GM12878 (cell line): ENCODE measurements around the gene EYA2. TPM values are rescaled to one million over a fixed set of nuclear protein-coding genes. Genes with fewer than 3 reads are reported as not detected.
A peak's percentile ranks its signal among the peaks of the same experiment; 100 is the strongest.

ENCODE experiments used
- ATAC-seq: fragments of 200-7000 bp; cut with Tn5 transposase; 3 replicates; pipeline ENCODE4 v1.9.1; 2020; ENCODE audit warnings: mild to moderate bottlenecking, moderate library complexity
- BruUV-seq: library from RNA; stranded (reverse); fragments of 400-500 nt; replicated peaks from 2 replicates; lab custom pipeline; 2021; lab: Mats Ljungman, UMichigan
- CTCF ChIA-PET: fragments of 300-600 bp; sonication (Branson Sonifier 250); formaldehyde crosslinking; extraction: SDS; loops from one replicate; lab custom pipeline; 2021; ENCODE audit warnings: inconsistent platforms; lab: Yijun Ruan, JAX
- POLR2A ChIA-PET: fragments of 350-600 bp; formaldehyde crosslinking; extraction: SDS; loops from one replicate; lab custom pipeline; 2021; ENCODE audit warnings: inconsistent platforms; lab: Charles Lee
- RAD21 ChIA-PET: fragments of 300-600 bp; sonication (Branson Sonifier 250); formaldehyde crosslinking; loops from one replicate; lab custom pipeline; 2023; ENCODE audit warnings: antibody characterized with exemption; ENCODE audit not compliant: unreplicated experiment; lab: Charles Lee
- SMC1A ChIA-PET: fragments of 300-600 bp; sonication (Branson Sonifier 250); formaldehyde crosslinking; loops from one replicate; lab custom pipeline; 2023; ENCODE audit not compliant: unreplicated experiment, uncharacterized antibody; lab: Charles Lee
- DNase-seq: peaks from one replicate; pipeline ENCODE4 v3.0.0-alpha.2; 2011; ENCODE audit warnings: low read depth, low spot score
- FAIRE-seq: peaks from 3 replicates; lab custom pipeline; 2011; peaks lifted over from hg19 to GRCh38; lab: Jason Lieb, UNC
- H2AFZ ChIP-seq: 2 replicates; pipeline ENCODE4 v1.6.0; 2011; ENCODE audit warnings: low read depth, low read length, control low read depth; ENCODE audit not compliant: control insufficient read depth
- H3K27ac ChIP-seq: 2 replicates; pipeline ENCODE4 v1.5.1; 2011; ENCODE audit warnings: control low read depth; ENCODE audit not compliant: control insufficient read depth, insufficient read depth
- H3K27me3 ChIP-seq, 2 experiments: replicated peaks in 1 of 2; 2 replicates each; pipeline versions ENCODE4 v1.6.0 to v1.6.1; 2011; ENCODE audit warnings: low read length in 1 of 2; ENCODE audit not compliant: control insufficient read depth in 2 of 2, insufficient read depth in 2 of 2
- H3K36me3 ChIP-seq, 2 experiments: 2 replicates each; pipeline ENCODE4 v1.5.1; 2011; ENCODE audit warnings: low read length in 1 of 2; ENCODE audit not compliant: control insufficient read depth in 2 of 2, insufficient read depth in 2 of 2
- H3K4me1 ChIP-seq: 2 replicates; pipeline ENCODE4 v1.6.1; 2011; ENCODE audit warnings: mild to moderate bottlenecking, low read length, moderate library complexity, mixed read lengths; ENCODE audit not compliant: control insufficient read depth, insufficient read depth
- H3K4me2 ChIP-seq: 2 replicates; pipeline ENCODE4 v1.6.0; 2011; ENCODE audit warnings: control low read depth; ENCODE audit not compliant: control insufficient read depth, insufficient read depth
- H3K4me3 ChIP-seq: fragments of 200-600 bp; sonication (generic); 2 replicates; pipeline ENCODE4 v1.5.1; 2016
- H3K79me2 ChIP-seq: 2 replicates; pipeline ENCODE4 v1.6.0; 2011; ENCODE audit warnings: low read length; ENCODE audit not compliant: control insufficient read depth, insufficient read depth
- H3K9ac ChIP-seq: 2 replicates; pipeline ENCODE4 v1.8.0; 2011; ENCODE audit warnings: low read length, control low read depth, mixed read lengths; ENCODE audit not compliant: control insufficient read depth, insufficient read depth
- H3K9me3 ChIP-seq: replicated peaks from 3 replicates; pipeline ENCODE4 v1.5.1; 2011; ENCODE audit warnings: mild to moderate bottlenecking, low read length; ENCODE audit not compliant: control insufficient read depth, insufficient read depth
- H4K20me1 ChIP-seq: 2 replicates; pipeline ENCODE4 v1.6.0; 2011; ENCODE audit not compliant: control insufficient read depth, insufficient read depth
- ASH2L ChIP-seq: fragments of 300-600, 200-600 bp; sonication (generic); IDR thresholded peaks from 2 replicates; pipeline ENCODE4 v1.6.1; 2017; ENCODE audit warnings: low read depth, mild to moderate bottlenecking, borderline replicate concordance
- BHLHE40 ChIP-seq, 2 experiments: fragments of 450-650 bp in 1 of 2; IDR thresholded peaks; 2 replicates each; pipeline ENCODE4 v1.6.1; 2011 to 2017; ENCODE audit warnings: low read depth in 2 of 2, borderline replicate concordance in 1 of 2, improper control_type of control experiment in 1 of 2, low read length in 1 of 2, mild to moderate bottlenecking in 1 of 2
- BMI1 ChIP-seq: fragments of 450-650 bp; IDR thresholded peaks from 2 replicates; pipeline ENCODE4 v1.6.1; 2016; ENCODE audit warnings: mild to moderate bottlenecking, moderate library complexity, borderline replicate concordance
- CBX3 ChIP-seq: fragments of 200-600 bp; sonication (generic); IDR thresholded peaks from 2 replicates; pipeline ENCODE4 v1.6.1; 2016; ENCODE audit warnings: low read depth, borderline replicate concordance
- CHD2 ChIP-seq: IDR thresholded peaks from 2 replicates; pipeline ENCODE4 v1.6.1; 2011; ENCODE audit warnings: low read depth, low read length, improper control_type of control experiment, borderline replicate concordance
- ETV6 ChIP-seq, 2 experiments: fragments of 450-650 bp in 1 of 2; IDR thresholded peaks in 1 of 2; conservative IDR thresholded peaks in 1 of 2; 2 replicates each; pipeline ENCODE4 v1.6.1; 2014; ENCODE audit warnings: antibody characterized with exemption in 1 of 2, borderline replicate concordance in 1 of 2, low read depth in 1 of 2, mild to moderate bottlenecking in 1 of 2, moderate library complexity in 1 of 2
- HDGF ChIP-seq: fragments of 450-650 bp; IDR thresholded peaks from 2 replicates; pipeline ENCODE4 v1.6.1; 2016; ENCODE audit warnings: antibody characterized with exemption
- JUND ChIP-seq: IDR thresholded peaks from 2 replicates; pipeline ENCODE4 v1.6.1; 2012; ENCODE audit warnings: low read depth, mild to moderate bottlenecking, low read length, improper control_type of control experiment, moderate library complexity
- NFYA ChIP-seq: IDR thresholded peaks from 2 replicates; pipeline ENCODE4 v1.6.1; 2011; ENCODE audit warnings: low read depth, mild to moderate bottlenecking, low read length, improper control_type of control experiment, borderline replicate concordance
- PAX8 ChIP-seq: fragments of 450-650 bp; IDR thresholded peaks from 2 replicates; pipeline ENCODE4 v1.6.1; 2017; ENCODE audit warnings: mild to moderate bottlenecking, moderate library complexity
- PBX3 ChIP-seq: IDR thresholded peaks from 2 replicates; pipeline ENCODE4 v1.6.1; 2011; ENCODE audit warnings: mild to moderate bottlenecking, low read depth, low read length, moderate library complexity; ENCODE audit not compliant: insufficient replicate concordance
- RAD21 ChIP-seq: IDR thresholded peaks from 2 replicates; pipeline ENCODE4 v1.6.1; 2011; ENCODE audit warnings: mild to moderate bottlenecking, low read depth, low read length, moderate library complexity; ENCODE audit not compliant: insufficient read depth
- RAD51 ChIP-seq: fragments of 450-650 bp; IDR thresholded peaks from 2 replicates; pipeline ENCODE4 v1.6.1; 2016; ENCODE audit warnings: moderate library complexity, mild to moderate bottlenecking, inconsistent platforms
- SMC3 ChIP-seq: IDR thresholded peaks from 2 replicates; pipeline ENCODE4 v1.6.1; 2011; ENCODE audit warnings: low read length, improper control_type of control experiment, borderline replicate concordance
- SPI1 ChIP-seq: IDR thresholded peaks from 2 replicates; pipeline ENCODE4 v1.6.1; 2011; ENCODE audit warnings: low read depth, mild to moderate bottlenecking, low read length, moderate library complexity, borderline replicate concordance; ENCODE audit not compliant: insufficient read depth
- STAT1 ChIP-seq: fragments of 450-650 bp; conservative IDR thresholded peaks from 2 replicates; pipeline ENCODE4 v1.6.1; 2014; ENCODE audit warnings: antibody characterized with exemption, mild to moderate bottlenecking
- SUPT20H ChIP-seq: IDR thresholded peaks from 2 replicates; pipeline ENCODE4 v1.6.1; 2011; ENCODE audit warnings: low read depth, mild to moderate bottlenecking, low read length, moderate library complexity, borderline replicate concordance; ENCODE audit not compliant: control insufficient read depth
- ZNF207 ChIP-seq: fragments of 450-650 bp; IDR thresholded peaks from 2 replicates; pipeline ENCODE4 v1.6.1; 2014; ENCODE audit warnings: antibody characterized with exemption, mild to moderate bottlenecking, borderline replicate concordance
- WGBS: methylation state at CpG from one replicate; pipeline ENCODE4 v1.1.6; 2016; ENCODE audit warnings: low lambda C conversion rate; ENCODE audit not compliant: insufficient replicate concordance, insufficient coverage; ENCODE audit errors: missing lambda C conversion rate; 5-methylcytosine and 5-hydroxymethylcytosine counted together
- in situ Hi-C: fragments of 300-500 bp; cut with MboI; formaldehyde crosslinking; loops from 9 replicates; pipeline ENCODE4 v1.14.3; 2018; ENCODE audit warnings: mixed read lengths
- intact Hi-C: fragments of 100-400 bp; cut with micrococcal nuclease; formaldehyde crosslinking; loops from one replicate; pipeline ENCODE4 v1.14.2; 2022; ENCODE audit not compliant: unreplicated experiment
- polyA plus RNA-seq, 11 experiments: library from polyadenylated mRNA; depleted of rRNA in 4 of 11; unstranded in 6 of 11; stranded (reverse) in 5 of 11; fragments of >200 nt; fragmentation: Nextera tagmentation in 4 of 11; fragmentation: Illumina TruSeq in 1 of 11; extraction: Ambion mirVana in 4 of 11; extraction: Trizol in 1 of 11; gene quantifications; 1 replicate in 1 of 11; 2 replicates in 10 of 11; pipeline versions ENCODE4 v1.2.1 to v1.2.3, GENCODE V29; 2011 to 2016; ENCODE audit warnings: inconsistent platforms in 2 of 11, missing spikeins in 2 of 11, low read depth in 1 of 11
- total RNA-seq, 4 experiments: library from RNA; depleted of rRNA in 3 of 4; stranded (reverse); fragments of >200 nt in 3 of 4; fragmentation: Illumina TruSeq in 1 of 4; extraction: Trizol in 1 of 4; gene quantifications; 2 replicates each; pipeline versions ENCODE4 v1.2.1 to v1.2.3, GENCODE V29; 2013 to 2021
- TF ChIP-seq, protein P1 (sequence below): IDR thresholded peaks from 2 replicates; pipeline ENCODE4 v1.6.1; 2011; ENCODE audit warnings: low read depth, mild to moderate bottlenecking, low read length, moderate library complexity, borderline replicate concordance; ENCODE audit errors: extremely low read depth
- TF ChIP-seq, protein P2 (sequence below): fragments of 450-650 bp; IDR thresholded peaks from 2 replicates; pipeline ENCODE4 v1.6.1; 2018; ENCODE audit warnings: mild to moderate bottlenecking, low read depth, moderate library complexity; ENCODE audit not compliant: partially characterized antibody

The EYA2 gene
- total and polyA plus RNA-seq, 10 of the 15 experiments (the other 5 are each of a cell fraction or from before 2014, with no cell fraction given) = 0.20 TPM; not detected in 9

DNA sequence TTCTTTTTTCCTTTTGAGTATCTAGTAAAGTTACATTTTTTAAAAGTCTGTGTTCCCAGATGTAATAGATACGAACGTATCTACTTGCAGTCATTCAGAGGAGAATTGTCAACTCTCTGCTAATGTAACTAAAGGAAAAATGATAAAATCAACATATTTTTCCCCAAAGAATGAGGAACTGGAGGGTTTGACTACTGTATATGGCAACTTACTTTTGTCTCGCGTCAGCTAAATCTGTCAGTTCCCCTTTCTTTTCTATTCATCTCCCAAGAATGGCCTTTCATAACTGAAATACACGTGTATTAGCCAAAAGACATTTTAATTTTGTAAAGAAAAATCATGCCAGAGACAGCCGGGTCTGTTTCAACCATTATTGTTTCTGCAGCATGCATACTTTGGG lies 5.4 kb downstream of the EYA2 start:
- no peak overlapping the region for H3K4me3 ChIP-seq
- POLR2A ChIA-PET = no interaction called here

DNA sequence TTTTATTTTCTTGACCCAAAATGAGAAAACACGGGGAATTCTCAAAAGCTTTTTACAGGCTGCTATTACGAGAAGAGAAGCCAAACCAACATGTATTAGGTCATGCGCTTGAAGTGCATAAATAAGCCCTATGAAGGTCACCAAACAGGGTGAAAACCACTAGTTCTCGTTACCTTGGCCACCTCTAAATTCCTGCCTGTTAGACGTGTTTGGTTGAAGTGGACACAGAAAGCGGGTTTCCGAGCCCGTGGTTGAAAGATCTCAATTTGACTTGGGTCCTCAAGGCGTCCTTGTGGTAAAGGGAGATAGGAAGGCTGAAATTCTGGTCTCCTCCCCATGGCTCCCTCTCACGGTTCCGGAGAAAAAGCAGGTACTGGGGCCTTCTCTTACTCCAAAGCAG lies 6.2 kb downstream of the EYA2 start:
- CTCF ChIA-PET = no interaction called here
- H4K20me1 ChIP-seq = no peaks in the 10 kb centered on the region
- RAD21 ChIA-PET = no interaction called here
- in situ Hi-C loops (no loop called here), intact Hi-C loops (no loop called here)
- no peaks in the 10 kb centered on the region for H3K4me1 ChIP-seq
- no peaks in the 10 kb centered on the region for H3K79me2 ChIP-seq
- POLR2A ChIA-PET = no interaction called here
- peaks cover 2 to 6% of the 10 kb centered on the region in 2 experiments; a peak in 3 of 4 replicates for H3K27me3 ChIP-seq
- FAIRE-seq (no peak), ATAC-seq (no peak; the same call in 2 of the 3 replicates), DNase-seq (no peak)
- no TSS peak for BruUV-seq
- no peak overlapping the region for H3K9ac ChIP-seq
- H3K9me3 ChIP-seq = no peaks in the 10 kb centered on the region
- H3K27ac ChIP-seq = no peak overlapping the region
- no peak overlapping the region for H3K4me2 ChIP-seq
- H3K36me3 ChIP-seq = no peaks in the 10 kb centered on the region
- 1% methylated on average over 11 of the region's 11 CpGs for WGBS
- H3K4me3 ChIP-seq = no peak overlapping the region
- SMC1A ChIA-PET = no interaction called here
- H2AFZ ChIP-seq = no peak overlapping the region
- TF ChIP-seq BMI1 = no peak
- TF ChIP-seq, protein P1, sequence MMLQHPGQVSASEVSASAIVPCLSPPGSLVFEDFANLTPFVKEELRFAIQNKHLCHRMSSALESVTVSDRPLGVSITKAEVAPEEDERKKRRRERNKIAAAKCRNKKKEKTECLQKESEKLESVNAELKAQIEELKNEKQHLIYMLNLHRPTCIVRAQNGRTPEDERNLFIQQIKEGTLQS = no peak
- no peak for TF ChIP-seq ZNF207
- no peak for TF ChIP-seq PBX3
- no peak for TF ChIP-seq SUPT20H
- no peak for TF ChIP-seq SMC3
- TF ChIP-seq HDGF = no peak
- TF ChIP-seq, protein P2, sequence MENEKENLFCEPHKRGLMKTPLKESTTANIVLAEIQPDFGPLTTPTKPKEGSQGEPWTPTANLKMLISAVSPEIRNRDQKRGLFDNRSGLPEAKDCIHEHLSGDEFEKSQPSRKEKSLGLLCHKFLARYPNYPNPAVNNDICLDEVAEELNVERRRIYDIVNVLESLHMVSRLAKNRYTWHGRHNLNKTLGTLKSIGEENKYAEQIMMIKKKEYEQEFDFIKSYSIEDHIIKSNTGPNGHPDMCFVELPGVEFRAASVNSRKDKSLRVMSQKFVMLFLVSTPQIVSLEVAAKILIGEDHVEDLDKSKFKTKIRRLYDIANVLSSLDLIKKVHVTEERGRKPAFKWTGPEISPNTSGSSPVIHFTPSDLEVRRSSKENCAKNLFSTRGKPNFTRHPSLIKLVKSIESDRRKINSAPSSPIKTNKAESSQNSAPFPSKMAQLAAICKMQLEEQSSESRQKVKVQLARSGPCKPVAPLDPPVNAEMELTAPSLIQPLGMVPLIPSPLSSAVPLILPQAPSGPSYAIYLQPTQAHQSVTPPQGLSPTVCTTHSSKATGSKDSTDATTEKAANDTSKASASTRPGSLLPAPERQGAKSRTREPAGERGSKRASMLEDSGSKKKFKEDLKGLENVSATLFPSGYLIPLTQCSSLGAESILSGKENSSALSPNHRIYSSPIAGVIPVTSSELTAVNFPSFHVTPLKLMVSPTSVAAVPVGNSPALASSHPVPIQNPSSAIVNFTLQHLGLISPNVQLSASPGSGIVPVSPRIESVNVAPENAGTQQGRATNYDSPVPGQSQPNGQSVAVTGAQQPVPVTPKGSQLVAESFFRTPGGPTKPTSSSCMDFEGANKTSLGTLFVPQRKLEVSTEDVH = no peak
- no peak for TF ChIP-seq ASH2L

More for the DNA sequence above, 5.4 kb downstream of the EYA2 start:
- no peaks in the 10 kb centered on the region for H4K20me1 ChIP-seq
- intact Hi-C loops (no loop called here), in situ Hi-C loops (no loop called here)
- ChIA-PET SMC1A (no interaction called here), RAD21 (no interaction called here), CTCF (no interaction called here)
- no peak overlapping the region for H3K27ac ChIP-seq
- FAIRE-seq (no peak), ATAC-seq (peak; percentile 40; the same call in 2 of the 3 replicates), DNase-seq (no peak)
- no peak overlapping the region for H2AFZ ChIP-seq
- H3K4me2 ChIP-seq = no peak overlapping the region
- peaks cover 8 to 9% of the 10 kb centered on the region in 2 experiments; a peak in 3 of 4 replicates for H3K27me3 ChIP-seq
- WGBS = under 1% methylated on average over 6 of the region's 6 CpGs
- H3K9me3 ChIP-seq = no peaks in the 10 kb centered on the region
- no peaks in the 10 kb centered on the region for H3K79me2 ChIP-seq
- no peaks in the 10 kb centered on the region for H3K4me1 ChIP-seq
- no TSS peak for BruUV-seq
- H3K36me3 ChIP-seq = no peaks in the 10 kb centered on the region
- TF ChIP-seq NFYA (no peak), CHD2 (no peak), RAD21 (no peak), ETV6 (conservative IDR thresholded peaks at IDR 0.05 in 1 of 2, IDR thresholded peaks at IDR 0.05 in 1 of 2; ENCODE audit: borderline replicate concordance in 1 of 2, low read depth in 1 of 2) (no peak), CBX3 (no peak), RAD51 (no peak), BHLHE40 (IDR thresholded peaks at IDR 0.05; ENCODE audit: borderline replicate concordance in 1 of 2, low read depth in 2 of 2, low read length in 1 of 2) (0 out of 4 replicates have a peak, but pooled peaks of 1 of the 2 experiments have one; percentile 20), SPI1 (peak; percentile 65; the same call in 1 of the 2 replicates), JUND (no peak), STAT1 (no peak), PAX8 (no peak)
- TF ChIP-seq, all 136 proteins: peak for 2
- no peak overlapping the region for H3K9ac ChIP-seq
